ENCODE results near the gene TERT.

GRCh38 chr5:1334831-1335539, 40.1 kb upstream of the TERT start:
- no peak for TF ChIP-seq CTCF (conservative IDR thresholded peaks at IDR 0.05; ENCODE audit: low read length)
- no peak for TF ChIP-seq EZH2phosphoT487 (IDR thresholded peaks at IDR 0.05; ENCODE audit: borderline replicate concordance, low read depth, low read length)
